SK-N-SH (cell line): ENCODE data around the gene DTX1.

Experiments
- SIN3A ChIP-seq: IDR thresholded peaks from 2 replicates; pipeline ENCODE4 v1.6.1; 2012; ENCODE audit warnings: low read depth, mild to moderate bottlenecking, low read length, moderate library complexity, borderline replicate concordance
- TF ChIP-seq, protein P1 (sequence below): IDR thresholded peaks from 2 replicates; pipeline ENCODE4 v1.6.1; 2012; ENCODE audit warnings: mild to moderate bottlenecking, low read depth, low read length, moderate library complexity
- TF ChIP-seq, protein P2 (sequence below): fragments of 200-600 bp; sonication (generic); IDR thresholded peaks from 2 replicates; pipeline ENCODE4 v1.6.1; 2017; ENCODE audit warnings: antibody characterized with exemption, mild to moderate bottlenecking, moderate library complexity

DNA sequence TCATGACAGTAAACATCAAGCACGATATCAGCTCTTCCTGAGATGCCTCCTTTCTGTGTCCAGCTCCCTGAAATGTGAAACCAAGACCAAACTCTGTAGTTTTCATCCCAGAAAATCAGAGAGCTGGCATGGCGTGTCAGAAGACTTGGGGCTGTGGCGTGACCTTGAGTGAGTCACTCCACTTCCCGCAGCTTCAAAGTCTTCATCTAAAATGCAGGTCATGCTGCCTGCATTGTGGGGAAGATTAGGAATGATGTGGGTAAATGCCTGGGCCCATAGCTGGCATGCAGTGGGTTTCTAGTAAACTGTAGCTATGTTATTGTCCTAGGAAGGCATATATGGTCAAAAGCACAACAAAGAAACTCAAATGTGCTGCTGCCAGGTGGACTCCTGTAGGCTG is 49.4 kb upstream of the DTX1 start:
- TF ChIP-seq, protein P1, sequence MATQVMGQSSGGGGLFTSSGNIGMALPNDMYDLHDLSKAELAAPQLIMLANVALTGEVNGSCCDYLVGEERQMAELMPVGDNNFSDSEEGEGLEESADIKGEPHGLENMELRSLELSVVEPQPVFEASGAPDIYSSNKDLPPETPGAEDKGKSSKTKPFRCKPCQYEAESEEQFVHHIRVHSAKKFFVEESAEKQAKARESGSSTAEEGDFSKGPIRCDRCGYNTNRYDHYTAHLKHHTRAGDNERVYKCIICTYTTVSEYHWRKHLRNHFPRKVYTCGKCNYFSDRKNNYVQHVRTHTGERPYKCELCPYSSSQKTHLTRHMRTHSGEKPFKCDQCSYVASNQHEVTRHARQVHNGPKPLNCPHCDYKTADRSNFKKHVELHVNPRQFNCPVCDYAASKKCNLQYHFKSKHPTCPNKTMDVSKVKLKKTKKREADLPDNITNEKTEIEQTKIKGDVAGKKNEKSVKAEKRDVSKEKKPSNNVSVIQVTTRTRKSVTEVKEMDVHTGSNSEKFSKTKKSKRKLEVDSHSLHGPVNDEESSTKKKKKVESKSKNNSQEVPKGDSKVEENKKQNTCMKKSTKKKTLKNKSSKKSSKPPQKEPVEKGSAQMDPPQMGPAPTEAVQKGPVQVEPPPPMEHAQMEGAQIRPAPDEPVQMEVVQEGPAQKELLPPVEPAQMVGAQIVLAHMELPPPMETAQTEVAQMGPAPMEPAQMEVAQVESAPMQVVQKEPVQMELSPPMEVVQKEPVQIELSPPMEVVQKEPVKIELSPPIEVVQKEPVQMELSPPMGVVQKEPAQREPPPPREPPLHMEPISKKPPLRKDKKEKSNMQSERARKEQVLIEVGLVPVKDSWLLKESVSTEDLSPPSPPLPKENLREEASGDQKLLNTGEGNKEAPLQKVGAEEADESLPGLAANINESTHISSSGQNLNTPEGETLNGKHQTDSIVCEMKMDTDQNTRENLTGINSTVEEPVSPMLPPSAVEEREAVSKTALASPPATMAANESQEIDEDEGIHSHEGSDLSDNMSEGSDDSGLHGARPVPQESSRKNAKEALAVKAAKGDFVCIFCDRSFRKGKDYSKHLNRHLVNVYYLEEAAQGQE = no peak
- TF ChIP-seq, protein P2, sequence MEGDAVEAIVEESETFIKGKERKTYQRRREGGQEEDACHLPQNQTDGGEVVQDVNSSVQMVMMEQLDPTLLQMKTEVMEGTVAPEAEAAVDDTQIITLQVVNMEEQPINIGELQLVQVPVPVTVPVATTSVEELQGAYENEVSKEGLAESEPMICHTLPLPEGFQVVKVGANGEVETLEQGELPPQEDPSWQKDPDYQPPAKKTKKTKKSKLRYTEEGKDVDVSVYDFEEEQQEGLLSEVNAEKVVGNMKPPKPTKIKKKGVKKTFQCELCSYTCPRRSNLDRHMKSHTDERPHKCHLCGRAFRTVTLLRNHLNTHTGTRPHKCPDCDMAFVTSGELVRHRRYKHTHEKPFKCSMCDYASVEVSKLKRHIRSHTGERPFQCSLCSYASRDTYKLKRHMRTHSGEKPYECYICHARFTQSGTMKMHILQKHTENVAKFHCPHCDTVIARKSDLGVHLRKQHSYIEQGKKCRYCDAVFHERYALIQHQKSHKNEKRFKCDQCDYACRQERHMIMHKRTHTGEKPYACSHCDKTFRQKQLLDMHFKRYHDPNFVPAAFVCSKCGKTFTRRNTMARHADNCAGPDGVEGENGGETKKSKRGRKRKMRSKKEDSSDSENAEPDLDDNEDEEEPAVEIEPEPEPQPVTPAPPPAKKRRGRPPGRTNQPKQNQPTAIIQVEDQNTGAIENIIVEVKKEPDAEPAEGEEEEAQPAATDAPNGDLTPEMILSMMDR = no peak
- TF ChIP-seq SIN3A = no peak
